HepG2 (cell line): ENCODE measurements around the gene GLIPR1L1. TPM values are rescaled to one million over a fixed set of nuclear protein-coding genes. Genes with fewer than 3 reads are reported as not detected.

Experiments used
- ATAC-seq: fragments of 200-7000 bp; cut with Tn5 transposase; 3 replicates; pipeline ENCODE4 v1.9.1; 2020; ENCODE audit warnings: mild to moderate bottlenecking, moderate library complexity
- BruUV-seq: library from RNA; stranded (reverse); fragments of 400-500 nt; replicated peaks from 2 replicates; lab custom pipeline; 2021; lab: Mats Ljungman, UMichigan
- CTCF ChIA-PET: fragments of 300-600 bp; formaldehyde crosslinking; extraction: SDS; loops from one replicate; lab custom pipeline; 2021; ENCODE audit warnings: low total read pairs, inconsistent platforms, low intra/inter-chr PET ratio; lab: Yijun Ruan, JAX
- POLR2A ChIA-PET: fragments of 350-600 bp; sonication (Branson Sonifier 250); formaldehyde crosslinking; loops from one replicate; lab custom pipeline; 2020; ENCODE audit warnings: antibody characterized with exemption, inconsistent platforms; lab: Yijun Ruan, JAX
- DNase-seq: peaks from one replicate; pipeline ENCODE4 v3.0.0-alpha.2; 2015; ENCODE audit warnings: low spot score
- FAIRE-seq: peaks from 3 replicates; lab custom pipeline; 2011; peaks lifted over from hg19 to GRCh38; lab: Jason Lieb, UNC
- H2AFZ ChIP-seq: one replicate; pipeline ENCODE4 v1.6.1; 2011; ENCODE audit warnings: low read length, inconsistent platforms
- H3K27ac ChIP-seq: fragments of 300-600 bp; 3 replicates; pipeline ENCODE4 v1.8.0; 2011; ENCODE audit warnings: mixed run types, mild to moderate bottlenecking, mixed read lengths, low read length, inconsistent platforms; ENCODE audit not compliant: insufficient read depth; ENCODE audit errors: extremely low read length
- H3K27me3 ChIP-seq, 2 experiments: fragments of 200-600 bp in 1 of 2; 2 replicates in 1 of 2; 3 replicates in 1 of 2; pipeline versions ENCODE4 v1.6.0 to v1.8.0; 2011; ENCODE audit warnings: low read length in 2 of 2, mild to moderate bottlenecking in 2 of 2, moderate library complexity in 2 of 2, inconsistent platforms in 1 of 2; ENCODE audit not compliant: insufficient read depth in 2 of 2, control insufficient read depth in 1 of 2
- H3K36me3 ChIP-seq, 2 experiments: fragments of 200-600 bp in 1 of 2; replicated peaks in 1 of 2; 2 replicates in 1 of 2; 3 replicates in 1 of 2; pipeline versions ENCODE4 v1.5.1 to v1.8.0; 2011; ENCODE audit warnings: low read length in 2 of 2, inconsistent platforms in 1 of 2; ENCODE audit not compliant: insufficient read depth in 2 of 2, control insufficient read depth in 1 of 2
- H3K4me1 ChIP-seq: 2 replicates; pipeline ENCODE4 v1.5.1; 2012; ENCODE audit warnings: low read length, inconsistent platforms; ENCODE audit not compliant: insufficient read depth
- H3K4me2 ChIP-seq: 2 replicates; pipeline ENCODE4 v1.6.0; 2011; ENCODE audit warnings: low read depth, low read length, inconsistent platforms
- H3K4me3 ChIP-seq, 3 experiments: fragments of 200-600 bp in 1 of 3; sonication (generic), shearing (Covaris generic) in 1 of 3; replicated peaks in 1 of 3; 2 replicates each; pipeline ENCODE4 v1.5.1; 2011 to 2016; ENCODE audit warnings: low read length in 3 of 3, inconsistent platforms in 2 of 3, low read depth in 2 of 3, mild to moderate bottlenecking in 2 of 3, control low read depth in 1 of 3, mixed read lengths in 1 of 3; ENCODE audit not compliant: insufficient read depth in 1 of 3
- H3K79me2 ChIP-seq: one replicate; pipeline ENCODE4 v1.6.1; 2011; ENCODE audit warnings: low read length, inconsistent platforms; ENCODE audit not compliant: insufficient read depth
- H3K9ac ChIP-seq: 2 replicates; pipeline ENCODE4 v1.6.0; 2011; ENCODE audit warnings: mild to moderate bottlenecking, low read depth, low read length, inconsistent platforms; ENCODE audit not compliant: insufficient read depth
- H3K9me3 ChIP-seq: 2 replicates; pipeline ENCODE4 v1.5.1; 2012; ENCODE audit warnings: mild to moderate bottlenecking, low read length
- H4K20me1 ChIP-seq: 2 replicates; pipeline ENCODE4 v1.6.0; 2011; ENCODE audit warnings: inconsistent platforms, mild to moderate bottlenecking, low read length, moderate library complexity; ENCODE audit not compliant: insufficient read depth
- CCDC6 ChIP-seq: sonication (generic); formaldehyde crosslinking; IDR thresholded peaks from 2 replicates; pipeline ENCODE4 v1.8.1; 2022; ENCODE audit warnings: mild to moderate bottlenecking, missing genetic modification reagents, moderate library complexity
- KLF11 ChIP-seq: IDR thresholded peaks from 2 replicates; pipeline ENCODE4 v1.6.1; 2016; ENCODE audit warnings: missing compliant biosample characterization
- MNT ChIP-seq: fragments of 450-650 bp; IDR thresholded peaks from 2 replicates; pipeline ENCODE4 v1.6.1; 2016
- NCOA2 ChIP-seq: sonication (generic); formaldehyde crosslinking; IDR thresholded peaks from 2 replicates; pipeline ENCODE4 v1.8.0; 2022; ENCODE audit warnings: inconsistent platforms
- YEATS2 ChIP-seq: sonication (generic); formaldehyde crosslinking; IDR thresholded peaks from 2 replicates; pipeline ENCODE4 v1.4.0; 2020; ENCODE audit warnings: missing genetic modification reagents, borderline replicate concordance
- ZBTB4 ChIP-seq: sonication (generic); formaldehyde crosslinking; IDR thresholded peaks from 2 replicates; pipeline ENCODE4 v1.4.0; 2020; ENCODE audit warnings: missing genetic modification reagents, mild to moderate bottlenecking, borderline replicate concordance
- ZNF101 ChIP-seq: sonication (generic); formaldehyde crosslinking; IDR thresholded peaks from 2 replicates; pipeline ENCODE4 v1.4.0; 2020; ENCODE audit warnings: mild to moderate bottlenecking, low read depth, missing genetic modification reagents, borderline replicate concordance
- ZNF205 ChIP-seq: IDR thresholded peaks from 2 replicates; pipeline ENCODE4 v1.6.1; 2018; ENCODE audit warnings: missing biosample characterization, missing genetic modification reagents
- ZNF30 ChIP-seq: sonication (generic); formaldehyde crosslinking; IDR thresholded peaks from 2 replicates; pipeline ENCODE4 v1.5.0; 2020; ENCODE audit warnings: mild to moderate bottlenecking, missing genetic modification reagents
- ZNF562 ChIP-seq: sonication (generic); formaldehyde crosslinking; IDR thresholded peaks from 2 replicates; pipeline ENCODE4 v1.8.0; 2022; ENCODE audit warnings: missing genetic modification reagents, borderline replicate concordance
- ZNF616 ChIP-seq: sonication (generic); formaldehyde crosslinking; IDR thresholded peaks from 2 replicates; pipeline ENCODE4 v1.5.0; 2020; ENCODE audit warnings: low read depth, mild to moderate bottlenecking, missing genetic modification reagents
- ZSCAN29 ChIP-seq: sonication (generic); formaldehyde crosslinking; conservative IDR thresholded peaks from 2 replicates; pipeline ENCODE4 v1.4.0; 2020; ENCODE audit warnings: mild to moderate bottlenecking, missing genetic modification reagents
- in situ Hi-C: cut with HindIII; loops from 2 replicates; pipeline ENCODE4 v1.10.0; 2017; ENCODE audit warnings: low pct_unique_long_range_greater_than_20kb; ENCODE audit not compliant: extremely low pct_ligation_motif_present
- intact Hi-C: fragments of 100-400 bp; cut with micrococcal nuclease; formaldehyde crosslinking; loops from one replicate; pipeline ENCODE4 v1.10.0; 2022; ENCODE audit not compliant: unreplicated experiment
- polyA plus RNA-seq, 8 experiments: library from polyadenylated mRNA; depleted of rRNA in 3 of 8; stranded (reverse) in 7 of 8; unstranded in 1 of 8; fragments of >200 nt; fragmentation: Illumina TruSeq in 4 of 8; extraction: Trizol in 4 of 8; gene quantifications; 2 replicates each; pipeline versions ENCODE4 v1.2.1 to v1.2.3, GENCODE V29; 2011 to 2016; ENCODE audit warnings: low read depth in 4 of 8, missing spikeins in 1 of 8, mixed read lengths in 1 of 8; ENCODE audit not compliant: insufficient read depth in 1 of 8
- total RNA-seq, 5 experiments: library from RNA; depleted of rRNA; stranded (reverse); fragments of >200 nt; fragmentation: Illumina TruSeq; extraction: Trizol; gene quantifications; 2 replicates each; pipeline ENCODE4 v1.2.3, GENCODE V29; 2016; ENCODE audit warnings: low read depth in 1 of 5
- TF ChIP-seq, protein P1 (sequence below): sonication (generic); formaldehyde crosslinking; IDR thresholded peaks from 2 replicates; pipeline ENCODE4 v1.4.0; 2020; ENCODE audit warnings: mild to moderate bottlenecking, missing genetic modification reagents
- TF ChIP-seq, protein P2 (sequence below): sonication (generic); formaldehyde crosslinking; IDR thresholded peaks from 2 replicates; pipeline ENCODE4 v1.4.0; 2020; ENCODE audit warnings: missing genetic modification reagents, borderline replicate concordance
- TF ChIP-seq, protein P3 (sequence below): sonication (generic); formaldehyde crosslinking; IDR thresholded peaks from 2 replicates; pipeline ENCODE4 v1.5.0; 2020; ENCODE audit warnings: mild to moderate bottlenecking, low read depth, missing genetic modification reagents, borderline replicate concordance

The GLIPR1L1 gene
- total and polyA plus RNA-seq, 2 of the 13 experiments (the other 11 are each of a cell fraction or from before 2014, with no cell fraction given): not detected

DNA sequence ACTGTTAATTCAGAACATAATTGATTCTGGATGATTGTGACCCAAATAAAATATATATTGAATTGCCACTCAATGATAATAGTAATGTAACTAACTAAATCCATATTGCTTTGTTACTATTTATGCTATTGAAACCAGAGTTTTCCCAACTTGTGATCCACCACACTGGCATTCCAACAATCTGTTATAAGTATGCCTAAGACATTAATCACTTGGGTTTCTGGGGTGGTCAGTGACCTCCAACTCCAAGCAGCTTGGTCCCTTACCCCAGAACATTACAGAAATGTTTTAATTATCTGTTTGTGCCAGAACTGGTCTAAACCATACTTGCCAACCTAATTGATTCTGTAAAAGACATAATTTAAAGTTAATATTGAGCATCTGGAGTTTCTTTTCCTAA lies 19.0 kb upstream of the GLIPR1L1 start:
- no peak overlapping the region for H3K4me2 ChIP-seq
- H3K79me2 ChIP-seq: no peaks in the 10 kb centered on the region
- H3K27ac ChIP-seq: no peak overlapping the region
- H3K4me1 ChIP-seq: no peaks in the 10 kb centered on the region
- no peaks in the 10 kb centered on the region for H3K36me3 ChIP-seq
- in situ Hi-C loops (no loop called here), intact Hi-C loops (no loop called here)
- no peaks in the 10 kb centered on the region for H4K20me1 ChIP-seq
- H3K4me3 ChIP-seq: no peak overlapping the region
- ChIA-PET CTCF (no interaction called here), POLR2A (no interaction called here)
- BruUV-seq: no TSS peak
- no peaks in the 10 kb centered on the region for H3K27me3 ChIP-seq
- no peak overlapping the region for H3K9ac ChIP-seq
- H2AFZ ChIP-seq: no peak overlapping the region
- ATAC-seq (no peak), FAIRE-seq (no peak), DNase-seq (no peak)
- H3K9me3 ChIP-seq: no peaks in the 10 kb centered on the region
- TF ChIP-seq, protein P1, sequence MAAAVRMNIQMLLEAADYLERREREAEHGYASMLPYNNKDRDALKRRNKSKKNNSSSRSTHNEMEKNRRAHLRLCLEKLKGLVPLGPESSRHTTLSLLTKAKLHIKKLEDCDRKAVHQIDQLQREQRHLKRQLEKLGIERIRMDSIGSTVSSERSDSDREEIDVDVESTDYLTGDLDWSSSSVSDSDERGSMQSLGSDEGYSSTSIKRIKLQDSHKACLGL: no peak
- TF ChIP-seq ZNF30 (CRISPR knock-in tag) (no peak), ZNF101 (CRISPR knock-in tag) (no peak), ZNF562 (CRISPR knock-in tag) (no peak), CCDC6 (CRISPR knock-in tag) (no peak), ZBTB4 (CRISPR knock-in tag) (no peak), ZNF616 (CRISPR knock-in tag) (no peak), YEATS2 (CRISPR knock-in tag) (no peak), MNT (no peak), KLF11 (no peak), ZNF205 (CRISPR knock-in tag) (no peak), NCOA2 (CRISPR knock-in tag) (no peak), ZSCAN29 (CRISPR knock-in tag) (no peak)
- TF ChIP-seq, protein P2, sequence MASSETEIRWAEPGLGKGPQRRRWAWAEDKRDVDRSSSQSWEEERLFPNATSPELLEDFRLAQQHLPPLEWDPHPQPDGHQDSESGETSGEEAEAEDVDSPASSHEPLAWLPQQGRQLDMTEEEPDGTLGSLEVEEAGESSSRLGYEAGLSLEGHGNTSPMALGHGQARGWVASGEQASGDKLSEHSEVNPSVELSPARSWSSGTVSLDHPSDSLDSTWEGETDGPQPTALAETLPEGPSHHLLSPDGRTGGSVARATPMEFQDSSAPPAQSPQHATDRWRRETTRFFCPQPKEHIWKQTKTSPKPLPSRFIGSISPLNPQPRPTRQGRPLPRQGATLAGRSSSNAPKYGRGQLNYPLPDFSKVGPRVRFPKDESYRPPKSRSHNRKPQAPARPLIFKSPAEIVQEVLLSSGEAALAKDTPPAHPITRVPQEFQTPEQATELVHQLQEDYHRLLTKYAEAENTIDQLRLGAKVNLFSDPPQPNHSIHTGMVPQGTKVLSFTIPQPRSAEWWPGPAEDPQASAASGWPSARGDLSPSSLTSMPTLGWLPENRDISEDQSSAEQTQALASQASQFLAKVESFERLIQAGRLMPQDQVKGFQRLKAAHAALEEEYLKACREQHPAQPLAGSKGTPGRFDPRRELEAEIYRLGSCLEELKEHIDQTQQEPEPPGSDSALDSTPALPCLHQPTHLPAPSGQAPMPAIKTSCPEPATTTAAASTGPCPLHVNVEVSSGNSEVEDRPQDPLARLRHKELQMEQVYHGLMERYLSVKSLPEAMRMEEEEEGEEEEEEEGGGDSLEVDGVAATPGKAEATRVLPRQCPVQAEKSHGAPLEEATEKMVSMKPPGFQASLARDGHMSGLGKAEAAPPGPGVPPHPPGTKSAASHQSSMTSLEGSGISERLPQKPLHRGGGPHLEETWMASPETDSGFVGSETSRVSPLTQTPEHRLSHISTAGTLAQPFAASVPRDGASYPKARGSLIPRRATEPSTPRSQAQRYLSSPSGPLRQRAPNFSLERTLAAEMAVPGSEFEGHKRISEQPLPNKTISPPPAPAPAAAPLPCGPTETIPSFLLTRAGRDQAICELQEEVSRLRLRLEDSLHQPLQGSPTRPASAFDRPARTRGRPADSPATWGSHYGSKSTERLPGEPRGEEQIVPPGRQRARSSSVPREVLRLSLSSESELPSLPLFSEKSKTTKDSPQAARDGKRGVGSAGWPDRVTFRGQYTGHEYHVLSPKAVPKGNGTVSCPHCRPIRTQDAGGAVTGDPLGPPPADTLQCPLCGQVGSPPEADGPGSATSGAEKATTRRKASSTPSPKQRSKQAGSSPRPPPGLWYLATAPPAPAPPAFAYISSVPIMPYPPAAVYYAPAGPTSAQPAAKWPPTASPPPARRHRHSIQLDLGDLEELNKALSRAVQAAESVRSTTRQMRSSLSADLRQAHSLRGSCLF (CRISPR knock-in tag): no peak
- TF ChIP-seq, protein P3, sequence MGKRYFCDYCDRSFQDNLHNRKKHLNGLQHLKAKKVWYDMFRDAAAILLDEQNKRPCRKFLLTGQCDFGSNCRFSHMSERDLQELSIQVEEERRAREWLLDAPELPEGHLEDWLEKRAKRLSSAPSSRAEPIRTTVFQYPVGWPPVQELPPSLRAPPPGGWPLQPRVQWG: no peak
